RKO (cell line): ENCODE data around the gene LDLRAD3.

ENCODE experiments used
- DNase-seq: peaks from one replicate; pipeline ENCODE4 v3.0.0-alpha.2; 2016; ENCODE audit warnings: low spot score

Gene LDLRAD3

DNA sequence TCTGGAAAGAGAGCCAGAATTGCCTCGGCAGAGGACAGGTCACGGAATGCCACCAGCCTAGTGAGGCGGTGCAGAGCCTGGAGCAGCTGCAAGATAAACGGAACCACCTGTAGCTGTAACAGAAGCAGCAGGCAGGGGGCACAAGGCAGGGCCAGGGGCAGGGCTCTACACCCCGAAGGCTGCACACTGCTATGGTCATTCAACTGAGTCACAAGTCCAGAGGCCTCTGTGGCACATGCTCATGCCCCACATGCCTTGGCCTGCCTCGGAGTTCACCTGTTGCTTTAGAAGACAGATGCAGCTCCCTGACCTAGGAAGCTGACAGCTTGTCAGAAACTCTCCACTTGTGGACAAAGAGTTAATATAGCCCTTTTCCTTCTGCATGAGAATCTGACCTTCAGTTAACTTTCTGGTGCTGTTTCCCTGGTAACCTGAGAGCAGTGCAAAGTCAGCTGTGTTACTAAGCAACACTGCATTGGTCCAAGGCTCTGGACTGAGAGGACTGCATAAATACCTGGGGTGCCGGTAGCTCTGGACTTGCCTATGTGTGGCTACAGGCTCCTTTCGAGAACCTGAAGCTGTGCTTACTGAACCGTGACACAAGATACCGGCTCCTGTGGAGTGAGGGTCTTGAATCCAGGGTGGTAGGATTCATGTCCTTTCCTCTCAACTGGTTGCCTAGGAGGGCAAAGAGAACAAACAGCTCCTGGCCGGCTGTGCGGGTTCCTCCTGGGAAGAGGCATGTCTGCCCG is 334.8 kb downstream of the LDLRAD3 start:
- DNase-seq = no peak

GRCh38 chr11:36280531-36280930 is 336.7 kb downstream of the LDLRAD3 start:
- DNase-seq = no peak
